ENCODE results near the gene MBNL2. TPM values are rescaled to one million over a fixed set of nuclear protein-coding genes. Genes with fewer than 3 reads are reported as not detected.

MBNL2 gene
- total and polyA plus RNA-seq, 2 of the 13 experiments (the other 11 are each of a cell fraction or from before 2014, with no cell fraction given) = 30.8 to 59.0 TPM

DNA sequence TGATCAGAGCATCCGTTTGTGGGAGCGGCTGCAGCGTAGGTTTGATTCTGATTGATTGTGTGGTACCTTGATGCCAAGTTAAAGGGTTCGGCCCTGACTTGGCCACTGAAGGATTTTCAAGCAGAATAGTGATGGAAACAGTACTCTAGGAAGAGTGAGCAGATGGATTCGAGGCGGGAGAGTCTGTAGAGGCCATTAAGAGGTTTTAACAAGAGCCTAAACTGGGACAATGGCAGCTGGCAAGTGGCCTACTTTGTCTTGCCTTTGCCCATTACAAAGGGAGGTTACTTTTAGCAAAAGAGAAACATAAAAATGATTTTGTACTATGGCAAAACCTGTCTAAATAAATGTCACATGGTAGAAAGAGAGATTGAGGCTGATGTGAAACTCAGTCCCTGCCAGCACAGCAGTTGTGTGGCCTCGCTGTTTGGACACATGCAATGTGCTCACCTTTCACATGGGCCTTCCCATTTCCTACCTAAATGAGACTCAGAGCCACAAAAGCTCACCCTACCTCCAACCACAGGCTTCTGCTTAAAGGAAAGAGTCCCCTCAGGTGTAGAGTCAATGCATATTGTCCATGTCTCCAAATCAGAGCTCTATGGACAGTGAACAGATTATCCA lies 149.5 kb downstream of the MBNL2 start (continued):
- TF ChIP-seq, protein P1, sequence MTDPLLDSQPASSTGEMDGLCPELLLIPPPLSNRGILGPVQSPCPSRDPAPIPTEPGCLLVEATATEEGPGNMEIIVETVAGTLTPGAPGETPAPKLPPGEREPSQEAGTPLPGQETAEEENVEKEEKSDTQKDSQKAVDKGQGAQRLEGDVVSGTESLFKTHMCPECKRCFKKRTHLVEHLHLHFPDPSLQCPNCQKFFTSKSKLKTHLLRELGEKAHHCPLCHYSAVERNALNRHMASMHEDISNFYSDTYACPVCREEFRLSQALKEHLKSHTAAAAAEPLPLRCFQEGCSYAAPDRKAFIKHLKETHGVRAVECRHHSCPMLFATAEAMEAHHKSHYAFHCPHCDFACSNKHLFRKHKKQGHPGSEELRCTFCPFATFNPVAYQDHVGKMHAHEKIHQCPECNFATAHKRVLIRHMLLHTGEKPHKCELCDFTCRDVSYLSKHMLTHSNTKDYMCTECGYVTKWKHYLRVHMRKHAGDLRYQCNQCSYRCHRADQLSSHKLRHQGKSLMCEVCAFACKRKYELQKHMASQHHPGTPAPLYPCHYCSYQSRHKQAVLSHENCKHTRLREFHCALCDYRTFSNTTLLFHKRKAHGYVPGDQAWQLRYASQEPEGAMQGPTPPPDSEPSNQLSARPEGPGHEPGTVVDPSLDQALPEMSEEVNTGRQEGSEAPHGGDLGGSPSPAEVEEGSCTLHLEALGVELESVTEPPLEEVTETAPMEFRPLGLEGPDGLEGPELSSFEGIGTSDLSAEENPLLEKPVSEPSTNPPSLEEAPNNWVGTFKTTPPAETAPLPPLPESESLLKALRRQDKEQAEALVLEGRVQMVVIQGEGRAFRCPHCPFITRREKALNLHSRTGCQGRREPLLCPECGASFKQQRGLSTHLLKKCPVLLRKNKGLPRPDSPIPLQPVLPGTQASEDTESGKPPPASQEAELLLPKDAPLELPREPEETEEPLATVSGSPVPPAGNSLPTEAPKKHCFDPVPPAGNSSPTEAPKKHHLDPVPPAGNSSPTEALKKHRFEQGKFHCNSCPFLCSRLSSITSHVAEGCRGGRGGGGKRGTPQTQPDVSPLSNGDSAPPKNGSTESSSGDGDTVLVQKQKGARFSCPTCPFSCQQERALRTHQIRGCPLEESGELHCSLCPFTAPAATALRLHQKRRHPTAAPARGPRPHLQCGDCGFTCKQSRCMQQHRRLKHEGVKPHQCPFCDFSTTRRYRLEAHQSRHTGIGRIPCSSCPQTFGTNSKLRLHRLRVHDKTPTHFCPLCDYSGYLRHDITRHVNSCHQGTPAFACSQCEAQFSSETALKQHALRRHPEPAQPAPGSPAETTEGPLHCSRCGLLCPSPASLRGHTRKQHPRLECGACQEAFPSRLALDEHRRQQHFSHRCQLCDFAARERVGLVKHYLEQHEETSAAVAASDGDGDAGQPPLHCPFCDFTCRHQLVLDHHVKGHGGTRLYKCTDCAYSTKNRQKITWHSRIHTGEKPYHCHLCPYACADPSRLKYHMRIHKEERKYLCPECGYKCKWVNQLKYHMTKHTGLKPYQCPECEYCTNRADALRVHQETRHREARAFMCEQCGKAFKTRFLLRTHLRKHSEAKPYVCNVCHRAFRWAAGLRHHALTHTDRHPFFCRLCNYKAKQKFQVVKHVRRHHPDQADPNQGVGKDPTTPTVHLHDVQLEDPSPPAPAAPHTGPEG (CRISPR knock-in tag; IDR thresholded peaks at IDR 0.05) = no peak
- TF ChIP-seq MYC (CRISPR knock-in tag; IDR thresholded peaks at IDR 0.05; ENCODE audit: borderline replicate concordance) = no peak

DNA sequence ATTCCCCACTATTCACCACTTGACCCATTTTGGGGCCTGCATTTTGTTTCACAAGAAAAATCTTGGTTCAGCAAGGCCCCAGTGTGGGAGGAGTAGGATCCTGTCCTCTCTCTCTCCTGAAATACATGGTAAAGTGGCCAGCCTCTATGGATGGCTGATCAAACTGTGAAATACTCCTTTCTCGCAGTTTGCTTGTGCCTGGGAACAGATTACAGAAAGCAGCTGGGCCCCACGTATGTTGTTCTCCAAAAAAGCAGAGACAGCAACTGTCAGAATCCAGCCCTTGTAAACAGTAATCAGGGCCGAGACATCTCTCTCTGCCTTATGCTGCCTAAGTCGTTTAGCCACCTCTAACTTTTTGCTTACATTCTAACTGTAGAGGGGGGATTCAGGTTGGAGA lies 150.8 kb downstream of the MBNL2 start:
- ChIA-PET CTCF (ENCODE audit: low intra/inter-chr PET ratio, low total read pairs) (no interaction called here), POLR2A (no interaction called here)
- H3K4me1 ChIP-seq (ENCODE audit: insufficient read depth, low read length) = peaks cover 10% of the 10 kb centered on the region; the same call in 1 of the 2 replicates
- no peaks in the 10 kb centered on the region for H3K79me2 ChIP-seq (ENCODE audit: insufficient read depth, low read length)
- in situ Hi-C loops (cut with HindIII; ENCODE audit: extremely low pct_ligation_motif_present, low pct_unique_long_range_greater_than_20kb) = no loop called here
- no peak overlapping the region for H3K27ac ChIP-seq (ENCODE audit: extremely low read length, insufficient read depth, low read length)
- DNase-seq (ENCODE audit: low spot score) (no peak), FAIRE-seq (no peak), ATAC-seq (no peak)
- intact Hi-C loops (cut with micrococcal nuclease; ENCODE audit: unreplicated experiment) = no loop called here
- H3K4me2 ChIP-seq (ENCODE audit: low read depth, low read length) = no peak overlapping the region
- no TSS peak for BruUV-seq (replicated peaks)
- H3K36me3 ChIP-seq (replicated peaks in 1 of 2; ENCODE audit: control insufficient read depth in 1 of 2, insufficient read depth in 2 of 2, low read length in 2 of 2) = peaks cover 16 to 60% of the 10 kb centered on the region in 2 experiments
- no peaks in the 10 kb centered on the region for H4K20me1 ChIP-seq (ENCODE audit: insufficient read depth, low read length)
- no peak overlapping the region for H3K4me3 ChIP-seq (replicated peaks in 1 of 3; ENCODE audit: insufficient read depth in 1 of 3, low read depth in 2 of 3, low read length in 3 of 3)
- H3K9me3 ChIP-seq (ENCODE audit: low read length) = no peaks in the 10 kb centered on the region
- no peak overlapping the region for H3K9ac ChIP-seq (ENCODE audit: insufficient read depth, low read depth, low read length)
- WGBS (ENCODE audit: low lambda C conversion rate) = 93% methylated on average over 4 of the region's 4 CpGs
- no peaks in the 10 kb centered on the region for H3K27me3 ChIP-seq (ENCODE audit: control insufficient read depth in 1 of 2, insufficient read depth in 2 of 2, low read length in 2 of 2)
- H2AFZ ChIP-seq (ENCODE audit: low read length) = no peak overlapping the region
- TF ChIP-seq, protein P2, sequence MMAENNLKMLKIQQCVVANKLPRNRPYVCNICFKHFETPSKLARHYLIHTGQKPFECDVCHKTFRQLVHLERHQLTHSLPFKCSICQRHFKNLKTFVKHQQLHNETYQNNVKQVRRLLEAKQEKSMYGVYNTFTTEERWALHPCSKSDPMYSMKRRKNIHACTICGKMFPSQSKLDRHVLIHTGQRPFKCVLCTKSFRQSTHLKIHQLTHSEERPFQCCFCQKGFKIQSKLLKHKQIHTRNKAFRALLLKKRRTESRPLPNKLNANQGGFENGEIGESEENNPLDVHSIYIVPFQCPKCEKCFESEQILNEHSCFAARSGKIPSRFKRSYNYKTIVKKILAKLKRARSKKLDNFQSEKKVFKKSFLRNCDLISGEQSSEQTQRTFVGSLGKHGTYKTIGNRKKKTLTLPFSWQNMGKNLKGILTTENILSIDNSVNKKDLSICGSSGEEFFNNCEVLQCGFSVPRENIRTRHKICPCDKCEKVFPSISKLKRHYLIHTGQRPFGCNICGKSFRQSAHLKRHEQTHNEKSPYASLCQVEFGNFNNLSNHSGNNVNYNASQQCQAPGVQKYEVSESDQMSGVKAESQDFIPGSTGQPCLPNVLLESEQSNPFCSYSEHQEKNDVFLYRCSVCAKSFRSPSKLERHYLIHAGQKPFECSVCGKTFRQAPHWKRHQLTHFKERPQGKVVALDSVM (CRISPR knock-in tag; IDR thresholded peaks at IDR 0.05) = no peak
- TF ChIP-seq PCBP1 (IDR thresholded peaks at IDR 0.05; ENCODE audit: borderline replicate concordance, low read depth, low read length) = no peak
- TF ChIP-seq, protein P3, sequence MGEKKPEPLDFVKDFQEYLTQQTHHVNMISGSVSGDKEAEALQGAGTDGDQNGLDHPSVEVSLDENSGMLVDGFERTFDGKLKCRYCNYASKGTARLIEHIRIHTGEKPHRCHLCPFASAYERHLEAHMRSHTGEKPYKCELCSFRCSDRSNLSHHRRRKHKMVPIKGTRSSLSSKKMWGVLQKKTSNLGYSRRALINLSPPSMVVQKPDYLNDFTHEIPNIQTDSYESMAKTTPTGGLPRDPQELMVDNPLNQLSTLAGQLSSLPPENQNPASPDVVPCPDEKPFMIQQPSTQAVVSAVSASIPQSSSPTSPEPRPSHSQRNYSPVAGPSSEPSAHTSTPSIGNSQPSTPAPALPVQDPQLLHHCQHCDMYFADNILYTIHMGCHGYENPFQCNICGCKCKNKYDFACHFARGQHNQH (CRISPR knock-in tag; IDR thresholded peaks at IDR 0.05) = no peak
- TF ChIP-seq, protein P4, sequence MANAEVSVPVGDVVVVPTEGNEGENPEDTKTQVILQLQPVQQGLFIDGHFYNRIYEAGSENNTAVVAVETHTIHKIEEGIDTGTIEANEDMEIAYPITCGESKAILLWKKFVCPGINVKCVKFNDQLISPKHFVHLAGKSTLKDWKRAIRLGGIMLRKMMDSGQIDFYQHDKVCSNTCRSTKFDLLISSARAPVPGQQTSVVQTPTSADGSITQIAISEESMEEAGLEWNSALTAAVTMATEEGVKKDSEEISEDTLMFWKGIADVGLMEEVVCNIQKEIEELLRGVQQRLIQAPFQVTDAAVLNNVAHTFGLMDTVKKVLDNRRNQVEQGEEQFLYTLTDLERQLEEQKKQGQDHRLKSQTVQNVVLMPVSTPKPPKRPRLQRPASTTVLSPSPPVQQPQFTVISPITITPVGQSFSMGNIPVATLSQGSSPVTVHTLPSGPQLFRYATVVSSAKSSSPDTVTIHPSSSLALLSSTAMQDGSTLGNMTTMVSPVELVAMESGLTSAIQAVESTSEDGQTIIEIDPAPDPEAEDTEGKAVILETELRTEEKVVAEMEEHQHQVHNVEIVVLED (CRISPR knock-in tag; IDR thresholded peaks at IDR 0.05; ENCODE audit: borderline replicate concordance) = no peak
- TF ChIP-seq ZNF350 (CRISPR knock-in tag; IDR thresholded peaks at IDR 0.05; ENCODE audit: borderline replicate concordance, low read depth) = no peak
- no peak for TF ChIP-seq ZBTB7B (CRISPR knock-in tag; IDR thresholded peaks at IDR 0.05)
